Mesenchymal stem cell (in vitro differentiated cells and primary cell): ENCODE data around the gene C2CD4C.

Experiments used
- DNase-seq: peaks from one replicate; pipeline ENCODE4 v3.0.0-alpha.2; 2013
- H2AFZ ChIP-seq: one replicate; pipeline ENCODE4 v1.6.1; 2013; ENCODE audit warnings: low read depth, mild to moderate bottlenecking, control low read depth, inconsistent platforms, low read length, moderate library complexity
- H2AK5ac ChIP-seq: 2 replicates; pipeline ENCODE4 v1.6.1; 2013; ENCODE audit warnings: low read length, moderate library complexity, mild to moderate bottlenecking, inconsistent platforms; ENCODE audit not compliant: severe bottlenecking
- H2BK120ac ChIP-seq: one replicate; pipeline ENCODE4 v1.6.1; 2013; ENCODE audit warnings: low read depth, mild to moderate bottlenecking, inconsistent platforms, low read length, moderate library complexity
- H2BK12ac ChIP-seq, 2 experiments: one replicate each; pipeline ENCODE4 v1.6.1; 2013; ENCODE audit warnings: inconsistent platforms in 2 of 2, low read length in 2 of 2, mild to moderate bottlenecking in 2 of 2, moderate library complexity in 2 of 2, control low read depth in 1 of 2
- H2BK15ac ChIP-seq: one replicate; pipeline ENCODE4 v1.6.1; 2013; ENCODE audit warnings: mild to moderate bottlenecking, low read depth, inconsistent platforms; ENCODE audit not compliant: poor library complexity, severe bottlenecking
- H2BK5ac ChIP-seq: 2 replicates; pipeline ENCODE4 v1.6.1; 2013; ENCODE audit warnings: low read depth, mild to moderate bottlenecking, low read length, control low read depth, inconsistent platforms; ENCODE audit not compliant: poor library complexity, severe bottlenecking
- H3K14ac ChIP-seq, 2 experiments: one replicate each; pipeline ENCODE4 v1.6.1; 2013; ENCODE audit warnings: inconsistent platforms in 2 of 2, low read length in 2 of 2, control low read depth in 1 of 2, mild to moderate bottlenecking in 1 of 2, moderate library complexity in 1 of 2
- H3K18ac ChIP-seq, 2 experiments: one replicate each; pipeline ENCODE4 v1.6.1; 2013; ENCODE audit warnings: inconsistent platforms in 2 of 2, low read length in 2 of 2, control low read depth in 1 of 2, low read depth in 1 of 2, mild to moderate bottlenecking in 1 of 2
- H3K23ac ChIP-seq, 2 experiments: one replicate each; pipeline ENCODE4 v1.6.1; 2013; ENCODE audit warnings: inconsistent platforms in 2 of 2, low read length in 2 of 2, mild to moderate bottlenecking in 2 of 2, moderate library complexity in 2 of 2, control low read depth in 1 of 2
- H3K27ac ChIP-seq: 2 replicates; pipeline ENCODE4 v1.5.1; 2013; ENCODE audit warnings: mild to moderate bottlenecking, moderate library complexity, low read length, control low read depth, inconsistent platforms; ENCODE audit not compliant: poor library complexity, severe bottlenecking
- H3K27me3 ChIP-seq, 2 experiments: 2 replicates each; pipeline versions ENCODE4 v1.6.1 to v1.7.0; 2013; ENCODE audit warnings: low read length in 2 of 2, mild to moderate bottlenecking in 2 of 2, moderate library complexity in 2 of 2, control low read depth in 1 of 2, inconsistent platforms in 1 of 2; ENCODE audit not compliant: control insufficient read depth in 1 of 2, insufficient read depth in 1 of 2
- H3K36me3 ChIP-seq, 2 experiments: 2 replicates each; pipeline versions ENCODE4 v1.6.1 to v1.7.0; 2013; ENCODE audit warnings: low read length in 2 of 2, control low read depth in 1 of 2, inconsistent platforms in 1 of 2, low read depth in 1 of 2, mild to moderate bottlenecking in 1 of 2; ENCODE audit not compliant: insufficient read depth in 2 of 2, control insufficient read depth in 1 of 2
- H3K4ac ChIP-seq, 2 experiments: one replicate each; pipeline ENCODE4 v1.6.1; 2013; ENCODE audit warnings: inconsistent platforms in 2 of 2, low read length in 2 of 2, mild to moderate bottlenecking in 2 of 2, moderate library complexity in 2 of 2, control low read depth in 1 of 2, low read depth in 1 of 2
- H3K4me1 ChIP-seq: 2 replicates; pipeline ENCODE4 v1.6.1; 2013; ENCODE audit warnings: low read depth, low read length, control low read depth; ENCODE audit not compliant: control insufficient read depth, insufficient read depth
- H3K4me2 ChIP-seq: 2 replicates; pipeline ENCODE4 v1.6.1; 2013; ENCODE audit warnings: low read length, mild to moderate bottlenecking, inconsistent platforms; ENCODE audit not compliant: poor library complexity, severe bottlenecking
- H3K4me3 ChIP-seq, 2 experiments: 2 replicates each; pipeline versions ENCODE4 v1.5.1 to v1.7.0; 2013; ENCODE audit warnings: low read length in 2 of 2, mild to moderate bottlenecking in 2 of 2, control low read depth in 1 of 2, low read depth in 1 of 2; ENCODE audit not compliant: insufficient read depth in 1 of 2
- H3K79me1 ChIP-seq: replicated peaks from 2 replicates; pipeline ENCODE4 v1.6.1; 2013; ENCODE audit warnings: mild to moderate bottlenecking, control low read depth, low read length, inconsistent platforms; ENCODE audit not compliant: poor library complexity, severe bottlenecking
- H3K9ac ChIP-seq: 2 replicates; pipeline ENCODE4 v1.7.0; 2013; ENCODE audit warnings: mild to moderate bottlenecking, low read length, moderate library complexity
- H3K9me3 ChIP-seq: 2 replicates; pipeline ENCODE4 v1.7.0; 2013; ENCODE audit warnings: mild to moderate bottlenecking, low read length; ENCODE audit not compliant: control insufficient read depth
- H4K8ac ChIP-seq: one replicate; pipeline ENCODE4 v1.6.1; 2013; ENCODE audit warnings: inconsistent platforms, mild to moderate bottlenecking, low read length, moderate library complexity
- H4K91ac ChIP-seq: one replicate; pipeline ENCODE4 v1.6.1; 2013; ENCODE audit warnings: mild to moderate bottlenecking, low read length, inconsistent platforms
- WGBS: methylation state at CpG from one replicate; pipeline ENCODE4 v1.1.7; 2013; ENCODE audit warnings: mixed read lengths; 5-methylcytosine and 5-hydroxymethylcytosine counted together

C2CD4C gene

DNA sequence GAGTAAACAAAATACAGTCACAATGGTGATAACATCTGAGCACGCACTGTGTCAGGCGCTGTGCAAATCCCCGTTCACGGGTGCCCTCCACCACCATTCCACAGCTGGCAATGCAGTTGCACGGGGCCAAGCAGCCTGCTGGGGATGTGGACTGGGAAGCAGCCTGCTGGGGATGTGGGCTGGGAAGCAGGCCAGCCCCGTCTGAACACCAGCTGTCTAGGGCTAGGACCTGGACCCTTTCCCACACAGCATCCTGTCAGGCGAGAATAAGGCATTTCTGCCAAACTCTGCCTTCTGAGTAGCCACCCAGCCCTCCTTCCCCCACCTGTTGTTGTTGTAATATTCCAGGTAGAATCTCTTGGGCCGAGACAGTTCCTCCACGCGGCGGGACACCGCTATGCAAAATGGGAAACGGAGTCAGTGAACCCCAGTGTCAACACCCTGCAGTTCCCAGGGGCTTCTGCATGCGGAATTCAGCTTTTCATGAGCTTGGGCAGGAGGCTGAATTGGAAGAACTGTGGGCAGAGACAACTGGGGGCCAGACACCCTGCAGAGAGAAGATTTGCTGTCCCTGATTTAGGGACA lies 36.5 kb downstream of the C2CD4C start:
- Histone ChIP-seq H2BK15ac (no peak overlapping the region), H3K14ac (no peak overlapping the region), H2BK120ac (no peak overlapping the region), H3K79me1 (no peaks in the 10 kb centered on the region), H3K27me3 (peaks cover 76 to 80% of the 10 kb centered on the region in 2 experiments), H3K4me3 (no peak overlapping the region), H3K36me3 (peaks cover 0 to 3% of the 10 kb centered on the region in 2 experiments), H3K23ac (no peak overlapping the region), H3K4ac (no peak overlapping the region), H2BK12ac (no peak overlapping the region), H3K9me3 (no peaks in the 10 kb centered on the region), H3K18ac (no peak overlapping the region), H2AFZ (no peak overlapping the region), H4K8ac (no peak overlapping the region), H4K91ac (no peak overlapping the region), H3K27ac (no peak overlapping the region), H3K4me1 (no peaks in the 10 kb centered on the region), H3K9ac (no peak overlapping the region), H2BK5ac (no peak overlapping the region), H3K4me2 (no peak overlapping the region), H2AK5ac (no peak overlapping the region)
- 86% methylated on average over 12 of the region's 14 CpGs for WGBS
- DNase-seq, result no peak

DNA sequence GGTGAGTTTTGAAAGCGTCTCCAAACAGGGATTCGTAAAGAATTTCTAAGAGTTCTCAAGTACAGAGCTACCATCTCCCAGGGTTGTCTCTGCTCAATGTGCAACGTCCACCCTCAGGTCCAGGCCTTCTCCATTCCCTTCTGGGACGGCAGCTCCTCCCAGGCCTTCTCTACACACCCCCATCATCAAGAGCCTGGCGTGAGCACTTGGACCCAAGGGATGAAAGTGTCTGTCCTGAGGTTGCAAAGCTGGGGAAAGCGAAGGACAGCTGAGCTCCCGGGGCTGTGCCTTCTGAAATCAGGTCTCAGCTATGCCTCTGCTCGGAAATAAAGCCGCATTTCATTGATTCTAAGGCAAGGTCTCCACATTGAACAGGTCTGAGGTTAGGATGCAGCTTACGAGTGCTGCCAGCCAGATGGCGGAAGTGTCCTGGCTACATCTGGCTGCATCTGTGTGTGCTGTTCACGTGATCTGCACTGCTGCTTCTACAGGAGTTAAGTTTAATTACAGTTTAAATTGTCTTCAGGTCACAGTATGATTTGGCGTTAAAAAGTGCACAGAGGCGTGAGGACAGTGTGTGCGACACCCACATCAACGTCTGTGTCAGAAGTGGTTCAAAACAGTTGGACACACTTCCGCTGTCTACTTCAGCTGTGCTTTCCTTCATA lies 37.3 kb downstream of the C2CD4C start:
- H2BK15ac ChIP-seq, result no peak overlapping the region
- H3K36me3 ChIP-seq, result peaks cover 0 to 3% of the 10 kb centered on the region in 2 experiments
- H3K79me1 ChIP-seq, result no peaks in the 10 kb centered on the region
- H2AFZ ChIP-seq, result no peak overlapping the region
- no peak overlapping the region for H3K9ac ChIP-seq
- no peak overlapping the region for H2BK12ac ChIP-seq
- no peak overlapping the region for H2AK5ac ChIP-seq
- H3K14ac ChIP-seq, result no peak overlapping the region
- no peaks in the 10 kb centered on the region for H3K9me3 ChIP-seq
- H3K4me2 ChIP-seq, result no peak overlapping the region
- no peak overlapping the region for H2BK5ac ChIP-seq
- H4K8ac ChIP-seq, result no peak overlapping the region
- no peak overlapping the region for H3K18ac ChIP-seq
- no peak overlapping the region for H3K27ac ChIP-seq
- no peak overlapping the region for H4K91ac ChIP-seq
- no peak overlapping the region for H2BK120ac ChIP-seq
- no peak overlapping the region for H3K4me3 ChIP-seq
- no peak overlapping the region for H3K23ac ChIP-seq
- no peak overlapping the region for H3K4ac ChIP-seq
- H3K27me3 ChIP-seq, result peaks cover 84 to 88% of the 10 kb centered on the region in 2 experiments
- DNase-seq, result no peak
- no peaks in the 10 kb centered on the region for H3K4me1 ChIP-seq
- WGBS, result 78% methylated on average over 16 of the region's 17 CpGs

DNA sequence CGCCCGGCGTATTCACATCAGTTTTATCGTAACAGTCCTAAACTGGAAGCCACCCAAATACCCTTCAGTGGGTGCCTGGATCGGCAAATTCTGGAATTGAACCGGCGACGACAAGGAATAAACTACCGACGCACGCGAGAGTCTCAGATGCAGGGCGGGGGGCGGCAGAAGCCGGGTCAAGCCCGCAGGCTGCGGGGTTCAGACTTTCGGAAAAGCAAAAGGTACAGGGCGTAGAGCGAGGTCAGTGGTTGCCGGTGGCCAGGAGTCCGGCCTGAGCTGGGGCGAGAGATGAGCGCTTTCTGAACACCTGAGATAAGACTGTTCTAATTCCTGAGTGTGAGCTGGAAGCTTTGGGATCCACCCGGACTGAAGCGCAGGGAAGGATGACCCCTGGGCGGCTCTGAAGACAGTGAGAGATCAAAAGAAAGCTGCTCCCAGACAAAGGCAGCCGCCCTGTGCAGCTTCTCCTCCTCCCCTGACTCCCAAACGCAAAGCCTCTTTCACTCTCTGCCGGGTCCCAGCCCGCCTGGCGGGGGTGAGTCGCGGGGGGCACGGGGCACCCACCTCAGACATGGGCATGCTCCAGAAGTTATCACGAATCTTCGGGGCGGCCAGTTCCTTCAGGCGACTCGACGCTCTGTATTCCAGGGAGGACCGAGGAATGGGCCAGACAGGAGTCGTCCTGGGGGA lies 38.2 kb downstream of the C2CD4C start:
- Histone ChIP-seq H3K4ac (no peak overlapping the region), H3K36me3 (peaks cover 0 to 3% of the 10 kb centered on the region in 2 experiments), H4K91ac (no peak overlapping the region), H4K8ac (no peak overlapping the region), H3K4me3 (no peak overlapping the region), H3K14ac (no peak overlapping the region), H3K18ac (no peak overlapping the region), H3K79me1 (no peaks in the 10 kb centered on the region), H3K27me3 (peaks cover 84 to 90% of the 10 kb centered on the region in 2 experiments), H3K23ac (no peak overlapping the region), H3K27ac (no peak overlapping the region), H2BK15ac (no peak overlapping the region), H3K4me2 (no peak overlapping the region), H3K9ac (no peak overlapping the region), H2BK120ac (no peak overlapping the region), H3K9me3 (no peaks in the 10 kb centered on the region), H2AFZ (no peak overlapping the region), H2BK12ac (no peak overlapping the region), H2AK5ac (no peak overlapping the region), H2BK5ac (no peak overlapping the region), H3K4me1 (no peaks in the 10 kb centered on the region)
- WGBS, result 94% methylated on average over 43 of the region's 43 CpGs
- DNase-seq, result no peak

DNA sequence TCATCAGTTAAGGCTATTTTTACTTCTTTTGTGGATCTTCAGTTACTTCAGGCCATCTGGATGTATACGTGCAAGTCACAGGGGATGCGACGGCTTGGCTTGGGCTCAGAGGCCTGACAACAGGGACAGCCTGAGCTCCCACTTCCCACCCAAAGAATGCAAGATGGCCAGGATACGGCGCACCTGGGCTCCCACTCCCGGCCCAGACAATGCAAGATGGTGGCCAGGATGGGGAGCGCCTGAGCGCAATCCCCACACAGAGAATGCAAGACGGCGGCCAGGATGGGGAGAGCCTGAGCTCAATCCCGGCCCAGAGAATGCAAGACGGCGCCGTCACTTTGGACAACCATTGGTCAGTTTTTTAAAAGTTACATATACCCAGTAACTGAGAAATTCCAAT lies 39.1 kb downstream of the C2CD4C start:
- no peak overlapping the region for H3K4me2 ChIP-seq
- no peak overlapping the region for H3K4me3 ChIP-seq
- peaks cover 84 to 89% of the 10 kb centered on the region in 2 experiments for H3K27me3 ChIP-seq
- H3K14ac ChIP-seq, result no peak overlapping the region
- WGBS, result 95% methylated on average over 12 of the region's 14 CpGs
- H2AK5ac ChIP-seq, result no peak overlapping the region
- no peak overlapping the region for H4K91ac ChIP-seq
- no peak for DNase-seq
- H3K36me3 ChIP-seq, result peaks cover 0 to 2% of the 10 kb centered on the region in 2 experiments
- no peaks in the 10 kb centered on the region for H3K4me1 ChIP-seq
- no peak overlapping the region for H3K18ac ChIP-seq
- H2BK12ac ChIP-seq, result no peak overlapping the region
- no peak overlapping the region for H3K9ac ChIP-seq
- no peak overlapping the region for H3K4ac ChIP-seq
- no peak overlapping the region for H2BK5ac ChIP-seq
- no peak overlapping the region for H2BK15ac ChIP-seq
- no peak overlapping the region for H4K8ac ChIP-seq
- no peak overlapping the region for H3K23ac ChIP-seq
- H3K79me1 ChIP-seq, result no peaks in the 10 kb centered on the region
- no peak overlapping the region for H2BK120ac ChIP-seq
- H2AFZ ChIP-seq, result no peak overlapping the region
- H3K9me3 ChIP-seq, result no peaks in the 10 kb centered on the region
- no peak overlapping the region for H3K27ac ChIP-seq
